Endothelial cell of hepatic sinusoid (primary cell): ENCODE measurements around the gene NDUFS3.

Experiments used
- in situ Hi-C: cut with HindIII; loops from 2 replicates; pipeline ENCODE4 v1.10.0; 2017; ENCODE audit warnings: low sequenced_read_pairs

Gene NDUFS3

DNA sequence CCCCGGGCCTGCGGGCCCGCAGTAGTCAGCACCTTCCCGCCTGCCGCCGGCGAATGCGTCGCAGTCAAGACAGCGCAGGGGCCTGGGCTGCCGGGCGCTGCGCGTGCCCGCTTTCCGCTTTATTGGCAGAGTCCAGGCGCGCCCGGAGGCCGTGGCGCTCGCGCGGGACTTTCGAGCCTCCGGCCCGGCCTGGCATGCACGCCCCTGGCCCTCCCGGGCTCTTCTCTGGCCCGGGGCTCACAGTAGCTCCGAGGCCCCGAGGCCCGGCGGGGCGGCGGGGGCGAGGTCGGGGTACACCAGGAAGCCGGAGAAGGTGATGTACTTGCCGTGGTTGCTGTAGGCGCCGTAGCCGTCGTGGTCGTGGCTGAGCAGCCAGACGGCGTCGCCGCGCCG, 10.7 kb downstream of the NDUFS3 start:
- in situ Hi-C loops, result no loop called here

DNA sequence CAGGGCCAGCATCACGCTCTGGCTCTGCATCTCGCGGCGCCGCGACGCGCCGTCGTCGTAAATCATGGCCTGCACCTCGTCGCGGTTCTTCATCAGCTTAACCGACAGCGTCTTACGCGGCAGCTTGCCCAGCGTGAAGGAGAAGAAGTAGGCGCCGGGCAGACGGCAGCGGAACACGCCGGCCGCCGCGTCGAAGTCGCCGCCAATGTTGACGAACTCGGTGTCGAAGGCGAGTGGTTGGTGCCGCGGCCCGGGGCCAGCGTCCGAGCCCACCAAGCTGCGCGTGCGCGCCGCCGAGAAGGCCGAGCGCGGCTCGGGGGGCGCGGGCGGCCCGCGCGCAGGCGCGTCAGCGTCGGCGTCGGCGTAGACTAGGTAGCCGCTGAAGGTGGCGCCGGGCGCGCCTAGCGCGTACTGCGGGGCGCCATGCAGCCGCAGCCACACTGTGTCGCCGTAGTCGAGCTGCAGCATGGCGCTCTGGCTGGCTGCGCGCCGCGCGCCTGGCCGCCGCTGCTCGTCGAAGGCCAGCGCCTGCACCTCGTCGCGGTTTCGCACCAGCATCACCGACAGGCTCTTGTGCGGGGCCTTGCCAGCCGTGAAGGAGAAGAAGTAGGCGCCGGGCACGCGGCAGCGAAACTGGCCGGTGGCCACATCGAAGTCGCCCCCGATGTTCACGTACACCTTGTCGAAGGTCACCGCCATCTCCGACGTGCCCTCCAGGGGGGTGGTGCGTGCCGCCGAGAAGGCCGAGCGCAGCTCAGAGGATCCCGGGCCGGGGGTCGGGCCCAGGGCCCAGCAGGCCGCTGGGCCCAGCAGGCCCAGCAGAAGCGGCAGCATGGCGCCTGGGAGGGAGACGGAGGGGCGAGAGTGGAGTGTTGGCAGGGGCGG, 11.3 kb downstream of the NDUFS3 start:
- in situ Hi-C loops, result no loop called here

DNA sequence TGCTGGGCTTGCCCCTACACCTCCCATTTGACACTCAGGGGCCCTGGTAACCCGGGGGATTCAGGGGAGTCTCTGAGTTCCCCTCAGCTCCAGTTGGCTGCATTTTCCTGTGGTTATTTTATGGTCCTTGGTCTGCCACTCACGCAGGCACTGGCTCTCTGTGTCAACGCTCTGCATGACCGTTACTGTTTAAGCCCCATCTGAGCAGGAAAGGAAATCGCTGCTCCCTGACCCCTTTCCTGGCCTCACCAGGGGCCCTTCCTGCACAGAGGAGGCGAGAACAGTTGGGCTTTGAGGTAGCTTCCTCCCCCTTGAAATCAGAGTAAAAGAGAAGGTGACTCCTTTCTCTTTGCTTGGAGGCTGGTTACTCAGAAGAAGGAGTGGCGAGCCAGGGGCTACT, 12.9 kb downstream of the NDUFS3 start:
- in situ Hi-C loops, result no loop called here

DNA sequence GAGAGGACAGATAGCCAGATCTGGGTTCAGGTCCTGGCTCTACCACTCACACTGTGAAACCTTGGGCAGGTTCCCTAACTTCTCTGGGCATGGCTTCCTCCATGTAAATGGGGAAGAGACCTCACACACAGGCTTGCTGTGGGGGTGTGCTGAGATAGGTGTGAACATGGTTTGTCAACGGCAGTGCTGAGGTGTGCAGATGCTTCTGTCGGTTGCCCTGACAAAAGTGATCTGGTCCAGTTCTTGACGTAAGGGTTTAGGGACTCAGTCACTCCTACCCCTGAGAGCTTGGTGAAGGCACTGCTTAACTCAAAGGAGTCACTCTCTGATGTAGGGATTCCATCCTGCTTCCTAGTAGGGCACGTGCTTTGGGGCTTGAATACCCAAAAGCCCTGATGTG, 13.4 kb downstream of the NDUFS3 start:
- in situ Hi-C loops, result no loop called here

DNA sequence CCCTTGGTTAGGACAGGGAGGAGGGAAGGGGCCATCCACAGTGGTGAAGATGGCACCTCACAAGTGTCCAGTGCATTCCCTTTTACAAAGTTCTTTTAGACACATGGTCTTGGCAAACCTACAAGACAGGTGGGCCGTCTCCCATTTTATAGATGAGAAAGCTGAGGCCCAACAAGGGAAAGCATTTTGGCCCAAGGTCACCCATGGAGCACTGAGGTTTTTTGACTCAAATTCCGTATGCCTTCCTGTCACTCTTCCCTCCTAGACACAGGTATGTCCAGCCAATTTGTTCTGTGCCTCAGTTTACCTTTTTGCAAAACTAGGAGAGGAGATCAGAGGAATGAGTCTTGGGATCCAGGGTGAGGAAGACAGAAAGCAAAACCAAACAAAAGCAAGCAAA, 14.1 kb downstream of the NDUFS3 start:
- in situ Hi-C loops, result no loop called here

DNA sequence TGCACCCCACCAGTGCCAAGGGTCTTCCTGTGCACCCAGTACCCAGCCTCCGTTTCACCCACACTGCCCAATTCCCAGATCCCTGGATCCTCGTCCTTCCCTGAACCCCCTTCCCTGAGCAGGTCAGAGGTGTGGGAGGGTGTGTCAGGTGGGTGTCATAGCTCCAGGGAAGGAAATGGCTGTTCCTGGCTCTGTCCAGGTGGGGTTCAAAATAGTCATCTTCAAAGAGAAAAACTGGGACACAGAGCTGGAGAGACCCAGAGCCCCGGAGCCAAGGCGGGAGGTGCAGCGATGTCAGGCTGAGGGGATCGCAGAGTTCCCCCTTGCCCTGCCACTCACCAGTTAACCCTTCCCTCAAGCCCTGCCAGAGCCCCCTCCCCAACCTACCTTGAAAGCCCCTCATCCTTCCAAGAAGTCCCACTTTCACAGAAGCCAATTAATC, 14.6 kb downstream of the NDUFS3 start:
- in situ Hi-C loops, result no loop called here

DNA sequence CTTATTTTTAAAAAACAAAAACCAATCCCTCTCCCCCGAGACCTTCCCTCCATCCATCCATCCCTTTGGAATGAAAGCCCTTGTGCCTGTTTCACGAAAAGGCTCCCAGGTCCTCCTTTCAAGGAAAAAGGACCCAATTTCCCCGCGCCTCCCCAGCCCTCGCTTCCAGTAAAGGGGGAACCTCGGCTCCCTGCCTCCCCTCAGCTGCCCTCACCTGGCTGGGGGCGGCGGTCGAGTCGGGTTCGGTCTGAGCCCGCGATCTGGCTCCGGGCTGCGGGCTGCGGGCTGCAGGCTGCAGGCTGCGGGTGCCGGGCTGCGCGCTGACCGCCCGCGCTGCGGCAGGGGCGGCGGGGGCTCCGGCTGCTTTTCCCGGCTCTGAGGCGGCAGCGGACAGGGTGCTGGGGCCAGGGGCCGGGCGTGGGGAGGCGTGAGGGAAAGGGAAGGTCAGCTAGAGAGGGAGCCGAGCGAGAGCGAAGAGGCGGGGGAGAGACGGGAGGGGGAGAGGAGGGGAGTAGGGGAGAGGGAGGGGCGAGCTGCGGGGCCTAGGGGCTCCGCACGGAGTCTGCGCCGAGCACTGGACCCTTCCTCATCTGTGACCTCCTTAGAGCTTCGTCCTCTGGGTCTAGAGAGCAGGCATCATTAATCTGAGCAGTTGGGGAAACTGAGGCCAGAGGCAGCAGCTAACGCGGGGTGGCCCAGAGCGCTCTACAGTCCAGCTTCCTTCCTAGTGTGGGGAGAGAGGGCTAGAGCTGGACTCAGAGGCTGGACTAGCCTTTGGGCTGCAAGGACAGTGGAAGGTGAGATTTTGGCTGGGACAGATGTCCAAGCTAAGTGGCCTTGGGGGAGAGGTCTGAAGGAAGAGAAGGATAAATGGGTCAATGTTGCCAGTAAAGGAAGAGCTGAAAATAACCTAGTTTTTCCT, 15.3 kb downstream of the NDUFS3 start, which contains the start of gene C1QTNF4:
Gene C1QTNF4, minus strand, starts transcription at position 478 of the 922 bp plus-strand sequence. CDS start 3,601 bp downstream, outside the sequence.
- in situ Hi-C loops, result no loop called here

DNA sequence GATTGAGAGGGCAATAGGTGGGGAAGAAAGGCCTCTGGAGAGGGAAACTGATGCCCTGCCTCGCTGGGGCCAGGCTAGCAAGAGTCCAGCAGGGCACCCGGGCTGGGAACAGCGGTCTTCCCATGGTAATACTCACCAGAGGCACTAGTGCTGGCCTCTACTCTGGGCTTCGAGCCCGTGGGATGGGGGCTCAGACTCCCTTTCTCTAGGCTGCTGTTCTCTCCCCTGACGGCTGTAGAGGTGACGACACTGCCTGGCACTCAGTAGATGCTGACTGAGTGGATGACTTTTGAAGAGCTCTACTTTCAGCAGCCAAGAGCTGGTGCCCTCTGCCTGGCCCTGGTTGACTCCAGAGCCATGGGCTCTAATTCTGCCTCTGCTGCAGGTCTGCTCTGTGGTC, 16.2 kb downstream of the NDUFS3 start:
- in situ Hi-C loops, result no loop called here

DNA sequence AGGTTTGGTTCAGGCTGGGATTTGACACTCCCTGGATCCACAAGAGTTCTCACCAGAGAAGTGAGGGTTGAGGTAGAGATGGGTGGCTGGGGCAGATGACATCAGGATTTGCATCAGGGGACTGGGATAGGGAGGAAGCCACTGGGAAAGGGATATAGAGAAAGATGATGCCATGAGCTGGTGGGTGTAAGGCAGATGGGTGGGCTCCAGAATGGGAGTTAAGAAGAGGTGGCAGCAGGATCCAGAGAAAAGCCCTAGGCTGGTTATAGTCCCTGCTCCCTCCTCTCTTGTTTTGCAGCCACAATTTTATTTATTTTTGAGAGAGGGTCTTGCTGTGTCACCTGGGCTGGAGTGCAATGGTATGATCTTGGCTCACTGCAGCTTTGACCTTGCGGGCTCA, 17.1 kb downstream of the NDUFS3 start:
- in situ Hi-C loops, result no loop called here

DNA sequence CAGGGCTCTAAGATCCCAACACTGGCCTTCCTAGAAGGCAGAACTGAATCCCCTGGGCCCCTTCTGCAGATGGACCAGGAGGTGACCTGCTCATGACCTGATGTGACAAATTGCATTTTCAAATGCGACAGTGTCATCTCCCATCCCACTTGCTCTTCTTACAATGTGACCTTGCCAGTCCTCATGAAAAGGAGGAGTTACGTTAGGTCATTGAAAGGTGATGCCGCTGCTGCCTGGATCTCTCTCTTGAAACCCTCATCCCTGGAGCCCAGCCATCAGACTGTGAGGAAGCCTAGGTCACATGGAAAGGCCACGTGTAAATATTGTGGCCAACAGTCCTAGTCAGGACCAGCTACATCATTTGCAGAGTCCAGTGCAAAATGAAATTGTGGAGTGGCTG, 21.0 kb downstream of the NDUFS3 start:
- in situ Hi-C loops, result no loop called here

DNA sequence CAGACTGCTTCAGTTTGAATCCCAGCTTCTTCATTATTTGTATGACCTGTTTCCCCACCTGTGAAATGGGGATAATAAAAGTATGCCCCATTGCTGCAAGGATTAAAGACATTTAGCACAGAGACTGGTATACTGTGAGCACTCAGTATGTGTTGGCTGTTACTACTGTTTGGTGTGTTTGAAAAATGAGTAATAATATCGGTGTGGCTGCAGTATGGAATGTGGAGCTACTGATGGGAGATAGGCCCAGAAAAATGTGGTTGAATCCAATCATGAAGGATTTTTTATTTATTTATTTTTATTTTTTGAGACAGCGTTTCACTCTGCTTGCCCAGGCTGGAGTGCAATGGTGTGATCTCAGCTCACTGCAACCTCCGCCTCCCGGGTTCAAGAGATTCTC, 24.4 kb downstream of the NDUFS3 start:
- in situ Hi-C loops, result no loop called here

DNA sequence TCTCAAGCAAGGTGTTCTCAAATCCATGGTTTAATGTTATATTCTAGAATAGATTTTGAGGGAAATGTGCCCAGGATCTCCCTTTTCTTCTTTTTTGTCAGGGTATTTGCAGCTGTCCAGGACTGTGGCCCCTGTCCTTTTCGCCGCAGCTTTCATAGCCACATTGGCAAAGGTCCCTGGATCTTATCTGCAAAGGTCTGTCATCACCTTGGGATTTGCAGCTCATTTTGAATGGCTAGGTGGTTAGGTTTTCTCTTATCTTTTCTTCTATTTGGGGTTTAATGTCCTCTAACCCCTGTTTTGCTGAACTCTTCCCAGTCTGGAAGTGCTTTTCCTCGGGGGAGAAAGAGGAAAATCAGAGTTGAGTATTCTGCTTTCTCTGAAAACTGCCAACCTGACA, 27.0 kb downstream of the NDUFS3 start:
- in situ Hi-C loops, result no loop called here

DNA sequence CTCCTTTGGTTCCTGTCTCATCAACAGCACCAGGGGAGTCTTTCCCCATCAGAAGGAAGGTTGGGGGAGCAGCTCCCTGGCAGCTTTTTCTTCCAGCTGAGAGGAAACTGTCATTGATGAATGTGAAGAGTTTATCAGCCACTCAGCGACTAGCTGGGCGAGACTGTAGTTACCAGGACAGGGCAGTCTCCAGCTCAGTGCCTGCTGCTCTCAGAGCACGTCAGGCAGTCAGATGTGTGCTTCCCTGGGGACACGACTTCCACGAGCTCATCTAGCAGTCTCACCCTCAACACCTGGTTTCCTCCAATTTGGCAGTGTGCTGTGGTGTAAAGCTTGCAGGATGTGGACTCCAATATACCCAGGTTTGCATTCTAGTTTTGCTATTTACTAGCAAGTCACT, 27.9 kb downstream of the NDUFS3 start:
- in situ Hi-C loops, result no loop called here

DNA sequence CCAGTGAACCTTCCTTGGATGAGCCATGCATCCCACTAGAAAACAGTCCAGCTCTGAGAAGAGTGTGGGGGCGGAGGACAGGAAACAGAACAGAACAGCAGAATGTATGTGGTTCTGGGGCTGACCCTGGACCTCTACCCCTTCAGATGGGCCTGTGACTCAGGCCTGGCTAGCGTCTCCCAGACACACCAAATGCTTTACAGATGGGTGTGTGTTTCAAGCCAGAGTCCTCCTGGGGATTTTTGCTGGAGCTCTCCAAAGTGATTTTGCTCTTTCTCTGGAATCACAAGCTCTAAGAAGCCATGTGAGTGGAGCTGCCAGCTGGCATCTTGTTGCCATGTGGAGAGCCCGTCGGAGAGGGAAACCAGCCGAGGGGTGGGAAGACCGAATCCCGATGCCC, 28.5 kb downstream of the NDUFS3 start:
- in situ Hi-C loops, result no loop called here

DNA sequence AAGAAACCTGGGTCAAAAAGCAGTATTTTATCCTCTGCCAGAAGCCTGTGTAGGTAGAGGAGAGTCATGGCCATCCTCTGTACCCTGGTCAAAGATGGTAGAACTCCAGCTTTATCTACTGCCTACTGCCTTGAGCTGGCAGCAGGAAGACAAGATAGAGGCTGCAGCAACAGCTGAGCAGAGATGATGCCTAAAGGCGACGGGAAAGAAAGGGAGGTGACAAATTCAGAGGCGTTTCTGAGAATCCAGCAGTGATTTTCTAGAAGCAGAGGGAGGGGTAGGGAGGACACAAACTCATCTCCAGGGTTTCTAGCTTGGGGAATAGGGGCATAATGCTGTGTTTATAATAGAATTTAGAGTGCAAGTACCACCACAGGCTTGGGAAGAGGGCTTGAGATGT, 30.8 kb downstream of the NDUFS3 start:
- in situ Hi-C loops, result no loop called here

DNA sequence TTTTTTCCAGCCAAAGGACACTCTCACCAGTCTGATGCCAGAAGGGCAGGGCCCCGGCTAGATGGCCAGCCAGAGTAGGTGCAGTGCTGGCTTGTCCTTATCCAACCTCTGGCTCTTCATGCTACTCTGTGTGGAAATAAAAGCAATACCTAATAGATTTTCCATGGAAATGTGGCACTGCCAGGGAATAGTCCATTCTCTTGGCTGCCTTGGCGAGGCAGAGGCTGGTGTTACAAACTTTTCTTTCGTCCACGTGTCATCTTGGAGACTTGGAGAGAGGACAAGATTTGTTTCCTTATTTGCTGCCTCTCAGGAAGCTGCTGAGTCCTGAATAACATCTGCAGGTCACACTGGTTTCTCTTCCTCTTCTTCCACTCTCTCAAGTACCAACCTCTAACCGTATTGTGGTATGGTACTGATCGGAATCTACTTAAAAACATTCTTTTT, 32.5 kb downstream of the NDUFS3 start:
- in situ Hi-C loops, result no loop called here

DNA sequence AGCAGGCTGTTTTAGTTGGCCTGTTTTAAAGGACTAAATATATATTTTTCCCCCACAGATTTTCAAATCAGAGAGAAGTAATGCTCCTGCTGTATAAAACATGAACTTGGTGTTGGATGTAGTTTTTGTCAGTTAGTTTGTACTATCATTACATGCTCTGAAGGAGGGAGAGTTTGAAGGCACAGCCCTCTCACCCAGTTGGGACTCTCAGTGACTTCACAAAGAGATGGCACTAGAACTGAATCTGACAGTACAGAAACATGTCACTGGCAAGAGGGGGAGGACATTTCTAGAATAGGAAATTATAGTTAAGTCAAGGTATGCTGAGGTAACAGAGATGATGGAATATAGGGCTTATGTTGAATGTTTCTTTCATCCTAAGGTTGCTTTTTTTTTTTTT, 36.4 kb downstream of the NDUFS3 start:
- in situ Hi-C loops, result no loop called here

DNA sequence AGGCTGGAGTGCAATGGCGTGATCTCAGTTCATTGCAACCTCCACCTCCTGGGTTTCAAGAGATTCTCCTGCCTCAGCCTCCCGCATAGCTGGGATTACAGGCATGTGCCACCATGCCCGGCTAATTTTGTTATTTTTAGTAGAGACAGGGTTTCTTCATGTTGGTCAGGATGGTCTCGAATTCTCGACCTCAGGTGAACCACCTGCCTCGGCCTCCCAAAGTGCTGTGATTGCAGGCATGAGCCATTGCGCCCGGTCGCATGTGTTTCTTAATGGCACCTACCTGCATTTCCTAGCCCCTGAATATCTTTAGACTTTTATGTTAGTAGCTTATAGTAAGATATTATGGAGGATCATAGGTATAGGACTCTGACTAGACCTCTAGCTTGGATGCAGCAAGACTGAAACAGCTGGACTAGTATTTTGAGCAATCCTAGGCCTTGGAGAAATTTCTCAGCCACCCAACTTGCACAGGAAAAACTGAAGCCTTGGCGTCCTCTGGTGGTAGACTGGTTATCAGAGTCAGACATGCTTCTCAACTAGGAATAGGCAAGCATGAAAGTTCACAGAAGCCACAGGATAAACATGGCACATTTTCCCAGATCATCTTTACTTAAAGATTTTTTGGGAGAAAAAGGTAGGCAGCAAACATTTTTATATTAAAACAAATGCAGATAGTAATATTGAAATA, 38.0 kb downstream of the NDUFS3 start:
- in situ Hi-C loops, result no loop called here

DNA sequence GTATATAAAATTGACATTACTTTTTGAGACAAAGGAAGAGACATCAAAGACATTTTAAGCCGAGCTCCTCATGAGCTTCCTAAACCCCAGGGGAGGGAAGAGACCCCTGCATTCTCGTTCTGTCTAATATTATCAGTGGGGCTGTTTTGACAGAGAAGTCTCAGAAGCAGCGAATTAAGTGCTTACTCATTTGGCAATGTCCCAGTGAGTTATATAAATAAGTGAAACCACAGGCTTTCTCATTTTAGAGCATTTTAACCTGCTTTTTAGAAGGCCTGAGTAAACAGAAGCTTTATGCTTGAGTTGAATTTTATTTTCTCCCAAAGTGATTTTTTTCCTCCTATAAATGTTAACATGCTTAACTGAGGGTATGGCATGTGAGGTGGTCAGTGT, 38.5 kb downstream of the NDUFS3 start:
- in situ Hi-C loops, result no loop called here

DNA sequence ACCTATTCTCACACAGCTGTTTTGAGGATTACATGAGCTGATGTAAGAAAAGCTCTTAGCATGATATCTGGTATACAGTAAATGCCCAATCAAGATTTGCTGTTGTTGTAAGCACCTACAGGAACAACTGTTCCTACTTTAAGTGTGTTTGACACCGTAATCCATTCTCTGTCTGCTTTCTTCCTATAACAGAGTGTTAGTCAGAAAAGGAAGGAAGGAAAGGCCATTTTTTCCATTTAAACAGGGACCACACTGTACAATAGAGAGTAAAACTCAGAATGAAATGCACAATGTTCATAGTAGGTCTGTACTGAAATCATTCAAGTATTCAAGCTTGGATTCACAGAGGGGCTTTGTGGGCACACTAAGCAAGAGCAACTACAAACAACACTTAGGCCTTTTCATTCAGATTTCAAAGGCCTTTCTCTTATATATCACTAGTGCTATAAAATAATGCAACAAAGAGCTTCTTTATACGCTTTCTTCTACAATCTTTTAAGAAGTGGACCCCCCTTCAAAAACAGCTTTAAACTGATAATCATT, 42.0 kb downstream of the NDUFS3 start:
- in situ Hi-C loops, result loop anchor here (10.0 kb wide), 1 partner anchor 46 kb away; the partner anchor contains the start of genes KBTBD4 and NDUFS3

DNA sequence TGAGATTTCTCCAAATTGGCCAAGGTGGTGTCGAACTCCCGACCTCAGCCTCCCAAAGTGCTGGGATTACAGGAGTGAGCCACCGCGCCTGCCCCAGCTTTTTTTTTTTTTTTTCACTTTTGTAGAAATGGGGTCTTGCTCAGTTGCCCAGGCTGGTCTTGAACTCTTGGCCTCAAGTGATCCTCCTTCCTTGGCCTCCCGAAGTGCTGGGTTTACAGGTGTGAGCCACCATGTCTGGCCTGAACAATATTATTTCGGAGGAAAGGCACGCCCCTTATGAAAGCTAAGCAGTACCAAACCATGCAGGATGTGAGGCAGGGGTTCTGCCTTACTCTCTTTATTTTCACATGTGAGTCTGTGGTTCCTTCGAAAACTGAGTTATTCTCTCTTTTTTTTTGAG, 47.4 kb downstream of the NDUFS3 start:
- in situ Hi-C loops, result loop anchor here (10.0 kb wide), 1 partner anchor 51 kb away; the partner anchor contains the start of genes KBTBD4 and NDUFS3
